WTC11 (cell line): Measurements from ENCODE around the gene FPR2. TPM values are rescaled to one million over a fixed set of nuclear protein-coding genes. Genes with fewer than 3 reads are reported as not detected.

Experiments
- ATAC-seq: fragments of 200-7000 bp; cut with Tn5 transposase; 2 replicates; pipeline ENCODE4 v1.10.0; 2021; ENCODE audit warnings: mild to moderate bottlenecking, moderate library complexity
- CTCF ChIA-PET: fragments of 300-600 bp; sonication (Branson Sonifier 250); formaldehyde crosslinking; loops from one replicate; lab custom pipeline; 2021; ENCODE audit warnings: antibody characterized with exemption; lab: Charles Lee
- POLR2A ChIA-PET: fragments of 350-600 bp; sonication (Branson Sonifier 250); formaldehyde crosslinking; loops from one replicate; lab custom pipeline; 2021; ENCODE audit warnings: antibody characterized with exemption; lab: Charles Lee
- DNase-seq: peaks from one replicate; pipeline ENCODE4 v3.0.0; 2021; ENCODE audit warnings: low spot score
- H3K27ac Mint-ChIP-seq: 2 replicates; pipeline ENCODE4 v1.8.0; 2021; ENCODE audit warnings: mixed read lengths
- H3K27me3 Mint-ChIP-seq: 2 replicates; pipeline ENCODE4 v1.8.0; 2021; ENCODE audit warnings: low read depth, mild to moderate bottlenecking, moderate library complexity, mixed read lengths
- H3K36me3 Mint-ChIP-seq: 2 replicates; pipeline ENCODE4 v1.8.0; 2021; ENCODE audit warnings: mixed read lengths
- H3K4me1 Mint-ChIP-seq: 2 replicates; pipeline ENCODE4 v1.8.0; 2022; ENCODE audit warnings: mixed read lengths
- H3K4me3 Mint-ChIP-seq: 2 replicates; pipeline ENCODE4 v1.8.0; 2021; ENCODE audit warnings: mild to moderate bottlenecking, moderate library complexity, mixed read lengths
- H3K9me3 Mint-ChIP-seq: 2 replicates; pipeline ENCODE4 v1.8.0; 2021; ENCODE audit warnings: mixed read lengths
- ATF1 ChIP-seq: sonication (generic); formaldehyde crosslinking; IDR thresholded peaks from 2 replicates; pipeline ENCODE4 v1.8.1; 2023; ENCODE audit warnings: mild to moderate bottlenecking, moderate library complexity, missing genetic modification reagents
- FOXK1 ChIP-seq: sonication (generic); formaldehyde crosslinking; IDR thresholded peaks from 2 replicates; pipeline ENCODE4 v1.8.0; 2022; ENCODE audit warnings: mild to moderate bottlenecking, moderate library complexity, missing genetic modification reagents
- NFATC4 ChIP-seq: fragments of 250-450 bp; sonication (Bioruptor Pico); IDR thresholded peaks from 2 replicates; pipeline ENCODE4 v1.9.0; 2021; ENCODE audit warnings: mild to moderate bottlenecking
- TCF7 ChIP-seq: sonication (generic); formaldehyde crosslinking; IDR thresholded peaks from 2 replicates; pipeline ENCODE4 v1.8.0; 2022; ENCODE audit warnings: mild to moderate bottlenecking, low read depth, missing genetic modification reagents, moderate library complexity
- ZBTB21 ChIP-seq: sonication (generic); formaldehyde crosslinking; IDR thresholded peaks from 2 replicates; pipeline ENCODE4 v1.8.1; 2023; ENCODE audit warnings: mild to moderate bottlenecking, missing genetic modification reagents, borderline replicate concordance
- ZNF138 ChIP-seq: sonication (generic); formaldehyde crosslinking; conservative IDR thresholded peaks from 2 replicates; pipeline ENCODE4 v1.8.1; 2022; ENCODE audit warnings: mild to moderate bottlenecking, moderate library complexity, missing genetic modification reagents
- total RNA-seq: library from RNA; stranded (reverse); gene quantifications from 3 replicates; pipeline ENCODE4 v1.2.3, GENCODE V29; 2021
- TF ChIP-seq, protein P1 (sequence below): sonication (generic); formaldehyde crosslinking; IDR thresholded peaks from 2 replicates; pipeline ENCODE4 v1.8.0; 2023; ENCODE audit warnings: missing genetic modification reagents, mild to moderate bottlenecking, borderline replicate concordance
- TF ChIP-seq, protein P2 (sequence below): sonication (generic); formaldehyde crosslinking; conservative IDR thresholded peaks from 2 replicates; pipeline ENCODE4 v1.8.1; 2022; ENCODE audit warnings: mild to moderate bottlenecking, missing genetic modification reagents
- TF ChIP-seq, protein P3 (sequence below): fragments of 250-450 bp; sonication (Bioruptor Pico); IDR thresholded peaks from 2 replicates; pipeline ENCODE4 v1.9.0; 2021; ENCODE audit warnings: mild to moderate bottlenecking, borderline replicate concordance
- TF ChIP-seq, protein P4 (sequence below): sonication (generic); formaldehyde crosslinking; IDR thresholded peaks from 2 replicates; pipeline ENCODE4 v1.8.1; 2023; ENCODE audit warnings: mild to moderate bottlenecking, moderate library complexity, missing genetic modification reagents
- TF ChIP-seq, protein P5 (sequence below): sonication (generic); formaldehyde crosslinking; IDR thresholded peaks from 2 replicates; pipeline ENCODE4 v1.8.0; 2023; ENCODE audit warnings: missing genetic modification reagents

Gene FPR2
- total RNA-seq, 1 experiment from 2014 or later, result 0.31 TPM

DNA sequence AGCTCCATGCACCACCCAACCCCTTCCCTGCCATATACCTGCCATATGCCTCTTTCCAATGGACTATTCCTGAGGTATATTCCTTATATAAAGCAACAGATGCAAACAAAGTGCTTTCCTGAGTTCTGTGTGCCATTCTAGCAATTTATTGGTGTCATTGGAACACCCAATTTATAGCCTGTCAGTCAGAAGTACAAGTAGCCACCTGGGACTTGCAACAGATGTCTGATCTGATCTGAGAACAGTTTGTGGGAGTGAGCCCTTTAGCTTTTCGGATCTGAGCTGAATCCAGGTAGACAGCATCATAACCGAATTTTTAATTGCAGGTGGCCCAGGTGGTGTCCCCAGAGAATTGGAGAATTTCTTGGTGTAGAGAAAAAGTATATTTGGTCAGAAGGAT lies 33.0 kb downstream of the FPR2 start:
- Mint-ChIP-seq H3K27me3 (peaks cover 7% of the 10 kb centered on the region), H3K4me1 (no peaks in the 10 kb centered on the region), H3K4me3 (no peak overlapping the region), H3K27ac (no peak overlapping the region), H3K36me3 (no peaks in the 10 kb centered on the region), H3K9me3 (peaks cover 19% of the 10 kb centered on the region)
- ATAC-seq (no peak), DNase-seq (no peak)
- ChIA-PET CTCF (interaction anchor here (1.1 kb wide), 1 partner anchor 16 kb away, joined by 3 read pairs; no protein-coding TSS in a partner anchor), POLR2A (no interaction called here)
- TF ChIP-seq TCF7 (CRISPR knock-in tag) (no peak), FOXK1 (CRISPR knock-in tag) (no peak), ATF1 (CRISPR knock-in tag) (no peak), ZBTB21 (CRISPR knock-in tag) (no peak), ZNF138 (CRISPR knock-in tag) (no peak), NFATC4 (CRISPR knock-in tag) (no peak)
- TF ChIP-seq, protein P1, sequence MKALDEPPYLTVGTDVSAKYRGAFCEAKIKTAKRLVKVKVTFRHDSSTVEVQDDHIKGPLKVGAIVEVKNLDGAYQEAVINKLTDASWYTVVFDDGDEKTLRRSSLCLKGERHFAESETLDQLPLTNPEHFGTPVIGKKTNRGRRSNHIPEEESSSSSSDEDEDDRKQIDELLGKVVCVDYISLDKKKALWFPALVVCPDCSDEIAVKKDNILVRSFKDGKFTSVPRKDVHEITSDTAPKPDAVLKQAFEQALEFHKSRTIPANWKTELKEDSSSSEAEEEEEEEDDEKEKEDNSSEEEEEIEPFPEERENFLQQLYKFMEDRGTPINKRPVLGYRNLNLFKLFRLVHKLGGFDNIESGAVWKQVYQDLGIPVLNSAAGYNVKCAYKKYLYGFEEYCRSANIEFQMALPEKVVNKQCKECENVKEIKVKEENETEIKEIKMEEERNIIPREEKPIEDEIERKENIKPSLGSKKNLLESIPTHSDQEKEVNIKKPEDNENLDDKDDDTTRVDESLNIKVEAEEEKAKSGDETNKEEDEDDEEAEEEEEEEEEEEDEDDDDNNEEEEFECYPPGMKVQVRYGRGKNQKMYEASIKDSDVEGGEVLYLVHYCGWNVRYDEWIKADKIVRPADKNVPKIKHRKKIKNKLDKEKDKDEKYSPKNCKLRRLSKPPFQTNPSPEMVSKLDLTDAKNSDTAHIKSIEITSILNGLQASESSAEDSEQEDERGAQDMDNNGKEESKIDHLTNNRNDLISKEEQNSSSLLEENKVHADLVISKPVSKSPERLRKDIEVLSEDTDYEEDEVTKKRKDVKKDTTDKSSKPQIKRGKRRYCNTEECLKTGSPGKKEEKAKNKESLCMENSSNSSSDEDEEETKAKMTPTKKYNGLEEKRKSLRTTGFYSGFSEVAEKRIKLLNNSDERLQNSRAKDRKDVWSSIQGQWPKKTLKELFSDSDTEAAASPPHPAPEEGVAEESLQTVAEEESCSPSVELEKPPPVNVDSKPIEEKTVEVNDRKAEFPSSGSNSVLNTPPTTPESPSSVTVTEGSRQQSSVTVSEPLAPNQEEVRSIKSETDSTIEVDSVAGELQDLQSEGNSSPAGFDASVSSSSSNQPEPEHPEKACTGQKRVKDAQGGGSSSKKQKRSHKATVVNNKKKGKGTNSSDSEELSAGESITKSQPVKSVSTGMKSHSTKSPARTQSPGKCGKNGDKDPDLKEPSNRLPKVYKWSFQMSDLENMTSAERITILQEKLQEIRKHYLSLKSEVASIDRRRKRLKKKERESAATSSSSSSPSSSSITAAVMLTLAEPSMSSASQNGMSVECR (CRISPR knock-in tag), result no peak
- TF ChIP-seq, protein P2, sequence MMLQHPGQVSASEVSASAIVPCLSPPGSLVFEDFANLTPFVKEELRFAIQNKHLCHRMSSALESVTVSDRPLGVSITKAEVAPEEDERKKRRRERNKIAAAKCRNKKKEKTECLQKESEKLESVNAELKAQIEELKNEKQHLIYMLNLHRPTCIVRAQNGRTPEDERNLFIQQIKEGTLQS (CRISPR knock-in tag), result no peak
- TF ChIP-seq, protein P3, sequence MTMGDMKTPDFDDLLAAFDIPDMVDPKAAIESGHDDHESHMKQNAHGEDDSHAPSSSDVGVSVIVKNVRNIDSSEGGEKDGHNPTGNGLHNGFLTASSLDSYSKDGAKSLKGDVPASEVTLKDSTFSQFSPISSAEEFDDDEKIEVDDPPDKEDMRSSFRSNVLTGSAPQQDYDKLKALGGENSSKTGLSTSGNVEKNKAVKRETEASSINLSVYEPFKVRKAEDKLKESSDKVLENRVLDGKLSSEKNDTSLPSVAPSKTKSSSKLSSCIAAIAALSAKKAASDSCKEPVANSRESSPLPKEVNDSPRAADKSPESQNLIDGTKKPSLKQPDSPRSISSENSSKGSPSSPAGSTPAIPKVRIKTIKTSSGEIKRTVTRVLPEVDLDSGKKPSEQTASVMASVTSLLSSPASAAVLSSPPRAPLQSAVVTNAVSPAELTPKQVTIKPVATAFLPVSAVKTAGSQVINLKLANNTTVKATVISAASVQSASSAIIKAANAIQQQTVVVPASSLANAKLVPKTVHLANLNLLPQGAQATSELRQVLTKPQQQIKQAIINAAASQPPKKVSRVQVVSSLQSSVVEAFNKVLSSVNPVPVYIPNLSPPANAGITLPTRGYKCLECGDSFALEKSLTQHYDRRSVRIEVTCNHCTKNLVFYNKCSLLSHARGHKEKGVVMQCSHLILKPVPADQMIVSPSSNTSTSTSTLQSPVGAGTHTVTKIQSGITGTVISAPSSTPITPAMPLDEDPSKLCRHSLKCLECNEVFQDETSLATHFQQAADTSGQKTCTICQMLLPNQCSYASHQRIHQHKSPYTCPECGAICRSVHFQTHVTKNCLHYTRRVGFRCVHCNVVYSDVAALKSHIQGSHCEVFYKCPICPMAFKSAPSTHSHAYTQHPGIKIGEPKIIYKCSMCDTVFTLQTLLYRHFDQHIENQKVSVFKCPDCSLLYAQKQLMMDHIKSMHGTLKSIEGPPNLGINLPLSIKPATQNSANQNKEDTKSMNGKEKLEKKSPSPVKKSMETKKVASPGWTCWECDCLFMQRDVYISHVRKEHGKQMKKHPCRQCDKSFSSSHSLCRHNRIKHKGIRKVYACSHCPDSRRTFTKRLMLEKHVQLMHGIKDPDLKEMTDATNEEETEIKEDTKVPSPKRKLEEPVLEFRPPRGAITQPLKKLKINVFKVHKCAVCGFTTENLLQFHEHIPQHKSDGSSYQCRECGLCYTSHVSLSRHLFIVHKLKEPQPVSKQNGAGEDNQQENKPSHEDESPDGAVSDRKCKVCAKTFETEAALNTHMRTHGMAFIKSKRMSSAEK (CRISPR knock-in tag), result no peak
- TF ChIP-seq, protein P4, sequence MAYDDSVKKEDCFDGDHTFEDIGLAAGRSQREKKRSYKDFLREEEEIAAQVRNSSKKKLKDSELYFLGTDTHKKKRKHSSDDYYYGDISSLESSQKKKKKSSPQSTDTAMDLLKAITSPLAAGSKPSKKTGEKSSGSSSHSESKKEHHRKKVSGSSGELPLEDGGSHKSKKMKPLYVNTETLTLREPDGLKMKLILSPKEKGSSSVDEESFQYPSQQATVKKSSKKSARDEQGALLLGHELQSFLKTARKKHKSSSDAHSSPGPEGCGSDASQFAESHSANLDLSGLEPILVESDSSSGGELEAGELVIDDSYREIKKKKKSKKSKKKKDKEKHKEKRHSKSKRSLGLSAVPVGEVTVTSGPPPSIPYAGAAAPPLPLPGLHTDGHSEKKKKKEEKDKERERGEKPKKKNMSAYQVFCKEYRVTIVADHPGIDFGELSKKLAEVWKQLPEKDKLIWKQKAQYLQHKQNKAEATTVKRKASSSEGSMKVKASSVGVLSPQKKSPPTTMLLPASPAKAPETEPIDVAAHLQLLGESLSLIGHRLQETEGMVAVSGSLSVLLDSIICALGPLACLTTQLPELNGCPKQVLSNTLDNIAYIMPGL (CRISPR knock-in tag), result no peak

DNA sequence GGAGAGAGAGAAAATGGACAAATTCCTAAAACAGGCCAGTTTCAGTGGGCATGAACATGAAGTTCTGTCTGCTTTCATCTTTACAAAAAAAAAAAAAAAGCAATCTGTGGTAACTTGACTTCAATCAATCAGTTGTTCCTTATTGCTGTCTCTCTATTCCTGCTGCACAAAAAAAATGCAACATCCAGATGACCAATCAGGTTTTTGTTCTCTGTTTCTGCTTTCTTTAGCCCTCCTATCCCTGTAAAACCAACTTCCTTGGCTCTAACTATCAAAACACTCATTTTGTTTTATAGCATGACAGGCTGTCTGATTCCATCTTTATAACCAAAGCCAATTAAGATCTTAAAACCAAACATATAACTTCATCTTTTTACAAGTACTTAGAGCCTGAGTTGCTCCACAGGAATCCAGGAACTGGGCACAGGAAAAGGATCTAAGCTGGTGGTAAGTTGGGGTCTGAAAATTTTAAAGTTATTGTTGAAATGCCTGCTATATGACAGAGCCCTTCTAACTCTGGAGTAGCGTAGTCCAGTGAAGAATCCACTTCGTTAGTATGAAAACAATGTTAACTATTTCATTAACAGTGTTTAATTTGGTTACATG lies 34.0 kb downstream of the FPR2 start, which contains the start of gene FPR3:
TSS of gene FPR3 (plus strand) at position 273 of the 606 bp plus-strand sequence. CDS start 28,592 bp downstream, outside the sequence.
- POLR2A ChIA-PET, result no interaction called here
- H3K9me3 Mint-ChIP-seq, result peaks cover 25% of the 10 kb centered on the region
- no peaks in the 10 kb centered on the region for H3K4me1 Mint-ChIP-seq

More for the DNA sequence above, 34.0 kb downstream of the FPR2 start, which contains the start of gene FPR3:
- peaks cover 7% of the 10 kb centered on the region for H3K27me3 Mint-ChIP-seq
- H3K4me3 Mint-ChIP-seq, result no peak within 1 kb of the TSS
- TF ChIP-seq, protein P5, sequence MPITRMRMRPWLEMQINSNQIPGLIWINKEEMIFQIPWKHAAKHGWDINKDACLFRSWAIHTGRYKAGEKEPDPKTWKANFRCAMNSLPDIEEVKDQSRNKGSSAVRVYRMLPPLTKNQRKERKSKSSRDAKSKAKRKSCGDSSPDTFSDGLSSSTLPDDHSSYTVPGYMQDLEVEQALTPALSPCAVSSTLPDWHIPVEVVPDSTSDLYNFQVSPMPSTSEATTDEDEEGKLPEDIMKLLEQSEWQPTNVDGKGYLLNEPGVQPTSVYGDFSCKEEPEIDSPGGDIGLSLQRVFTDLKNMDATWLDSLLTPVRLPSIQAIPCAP (CRISPR knock-in tag), result no peak
- no peak for TF ChIP-seq NFATC4 (CRISPR knock-in tag)
- no peak within 1 kb of the TSS for H3K27ac Mint-ChIP-seq
- CTCF ChIA-PET, result interaction anchor here (1.1 kb wide), 1 partner anchor 17 kb away, joined by 4 read pairs; no protein-coding TSS in a partner anchor
- peaks cover 3% of the 10 kb centered on the region; the same call in 1 of the 2 replicates for H3K36me3 Mint-ChIP-seq
- DNase-seq (no peak), ATAC-seq (no peak)
